ENCODE data around the gene SCO2. TPM values are rescaled to one million over a fixed set of nuclear protein-coding genes. Genes with fewer than 3 reads are reported as not detected.

Gene SCO2
- total RNA-seq, 1 donor from 2014 or later, result 0.65 TPM

DNA sequence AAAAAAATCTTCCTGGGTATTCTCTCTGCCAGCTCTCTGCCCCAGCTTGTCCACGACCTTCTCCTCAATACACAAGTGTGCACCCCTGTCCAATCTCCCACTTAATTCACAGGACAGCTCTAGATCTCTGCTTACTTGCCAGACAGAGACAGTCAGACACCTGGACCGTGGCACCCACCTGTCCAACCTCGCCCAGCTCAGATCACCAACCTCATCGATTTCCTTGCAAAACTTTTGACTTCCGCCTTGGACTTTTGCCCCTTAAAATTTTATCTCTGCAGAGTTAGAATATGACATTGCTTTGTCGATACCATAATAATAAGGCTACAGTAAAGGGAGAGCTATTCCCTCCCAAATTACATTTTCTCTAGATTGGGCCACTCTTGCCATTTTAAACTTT is 28.3 kb downstream of the SCO2 start:
- DNase-seq (ENCODE audit: low spot score in 2 of 2, unreplicated experiment in 2 of 2), result no peak
- Mint-ChIP-seq H3K9me3 (no peaks in the 10 kb centered on the region), H3K4me1 (peaks cover 2% of the 10 kb centered on the region), H3K4me3 (no peak overlapping the region), H3K36me3 (no peaks in the 10 kb centered on the region), H3K27ac (no peak overlapping the region), H3K27me3 (ENCODE audit: low read depth) (no peaks in the 10 kb centered on the region)
- TF ChIP-seq, protein P1, sequence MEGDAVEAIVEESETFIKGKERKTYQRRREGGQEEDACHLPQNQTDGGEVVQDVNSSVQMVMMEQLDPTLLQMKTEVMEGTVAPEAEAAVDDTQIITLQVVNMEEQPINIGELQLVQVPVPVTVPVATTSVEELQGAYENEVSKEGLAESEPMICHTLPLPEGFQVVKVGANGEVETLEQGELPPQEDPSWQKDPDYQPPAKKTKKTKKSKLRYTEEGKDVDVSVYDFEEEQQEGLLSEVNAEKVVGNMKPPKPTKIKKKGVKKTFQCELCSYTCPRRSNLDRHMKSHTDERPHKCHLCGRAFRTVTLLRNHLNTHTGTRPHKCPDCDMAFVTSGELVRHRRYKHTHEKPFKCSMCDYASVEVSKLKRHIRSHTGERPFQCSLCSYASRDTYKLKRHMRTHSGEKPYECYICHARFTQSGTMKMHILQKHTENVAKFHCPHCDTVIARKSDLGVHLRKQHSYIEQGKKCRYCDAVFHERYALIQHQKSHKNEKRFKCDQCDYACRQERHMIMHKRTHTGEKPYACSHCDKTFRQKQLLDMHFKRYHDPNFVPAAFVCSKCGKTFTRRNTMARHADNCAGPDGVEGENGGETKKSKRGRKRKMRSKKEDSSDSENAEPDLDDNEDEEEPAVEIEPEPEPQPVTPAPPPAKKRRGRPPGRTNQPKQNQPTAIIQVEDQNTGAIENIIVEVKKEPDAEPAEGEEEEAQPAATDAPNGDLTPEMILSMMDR (IDR thresholded peaks at IDR 0.05; ENCODE audit: unreplicated experiment), result no peak

- H3K27me3 Mint-ChIP-seq (ENCODE audit: low read depth), result peaks cover 5% of the 10 kb centered on the region
- no peaks in the 10 kb centered on the region for H3K36me3 Mint-ChIP-seq
- TF ChIP-seq, protein P1 (IDR thresholded peaks at IDR 0.05; ENCODE audit: unreplicated experiment), result no peak
- H3K9me3 Mint-ChIP-seq, result no peaks in the 10 kb centered on the region
- H3K4me3 Mint-ChIP-seq, result no peak overlapping the region
- H3K27ac Mint-ChIP-seq, result no peak overlapping the region
- no peaks in the 10 kb centered on the region for H3K4me1 Mint-ChIP-seq
- DNase-seq (ENCODE audit: low spot score in 2 of 2, unreplicated experiment in 2 of 2), result no peak
Measured at GRCh38 chr22:50490531-50491308, 34.7 kb downstream of the SCO2 start.

GRCh38 chr22:50489363-50490243 is 35.8 kb downstream of the SCO2 start:
- Mint-ChIP-seq H3K4me3 (no peak overlapping the region), H3K4me1 (no peaks in the 10 kb centered on the region), H3K27ac (no peak overlapping the region), H3K27me3 (ENCODE audit: low read depth) (peaks cover 10% of the 10 kb centered on the region), H3K36me3 (no peaks in the 10 kb centered on the region), H3K9me3 (no peaks in the 10 kb centered on the region)
- TF ChIP-seq, protein P1 (IDR thresholded peaks at IDR 0.05; ENCODE audit: unreplicated experiment), result no peak
- DNase-seq (ENCODE audit: low spot score in 2 of 2, unreplicated experiment in 2 of 2), result no peak

DNA sequence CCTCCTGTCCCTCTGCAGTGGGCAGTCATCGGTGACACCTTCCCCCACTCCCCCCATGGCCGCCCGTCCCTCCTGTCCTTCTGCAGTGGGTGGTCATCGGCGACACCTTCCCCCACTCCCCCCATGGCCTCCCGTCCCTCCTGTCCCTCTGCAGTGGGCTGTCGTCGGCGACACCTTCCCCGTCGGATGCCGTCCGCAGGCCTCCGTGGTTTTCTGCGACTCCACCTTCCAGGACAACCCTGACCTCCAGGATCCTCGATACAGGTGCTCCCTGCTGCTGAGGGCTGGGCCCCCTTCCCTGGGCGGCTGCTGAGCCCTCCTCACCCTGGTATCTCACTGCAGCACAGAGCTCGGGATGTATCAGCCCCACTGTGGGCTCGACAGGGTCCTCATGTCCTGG is 36.5 kb downstream of the SCO2 start:
- Mint-ChIP-seq H3K9me3 (no peaks in the 10 kb centered on the region), H3K36me3 (no peaks in the 10 kb centered on the region), H3K4me1 (no peaks in the 10 kb centered on the region), H3K4me3 (no peak overlapping the region), H3K27ac (no peak overlapping the region), H3K27me3 (ENCODE audit: low read depth) (peaks cover 13% of the 10 kb centered on the region)
- TF ChIP-seq, protein P1 (IDR thresholded peaks at IDR 0.05; ENCODE audit: unreplicated experiment), result no peak
- no peak for DNase-seq (ENCODE audit: low spot score in 2 of 2, unreplicated experiment in 2 of 2)

GRCh38 chr22:50488006-50488677 is 37.3 kb downstream of the SCO2 start:
- Mint-ChIP-seq H3K9me3 (no peaks in the 10 kb centered on the region), H3K4me3 (no peak overlapping the region), H3K27me3 (ENCODE audit: low read depth) (peaks cover 15% of the 10 kb centered on the region), H3K27ac (no peak overlapping the region), H3K36me3 (no peaks in the 10 kb centered on the region), H3K4me1 (no peaks in the 10 kb centered on the region)
- DNase-seq (ENCODE audit: low spot score in 2 of 2, unreplicated experiment in 2 of 2), result no peak
- TF ChIP-seq, protein P1 (IDR thresholded peaks at IDR 0.05; ENCODE audit: unreplicated experiment), result no peak
